Liver (tissue), 9 donors: Measurements from ENCODE around the gene PGS1. TPM values are rescaled to one million over a fixed set of nuclear protein-coding genes. Genes with fewer than 3 reads are reported as not detected.

Experiments used
- DNase-seq: peaks from one replicate; pipeline ENCODE4 v3.0.0-alpha.2; 2017; ENCODE audit warnings: low spot score
- H3K27ac ChIP-seq, 2 donors: one replicate each; pipeline ENCODE4 v1.7.0; 2013; ENCODE audit warnings: inconsistent platforms in 2 of 2, low read length in 2 of 2, control low read depth in 1 of 2, low read depth in 1 of 2, mild to moderate bottlenecking in 1 of 2
- H3K27me3 ChIP-seq, 4 donors: one replicate each; pipeline versions ENCODE4 v1.6.1 to v1.7.0; 2013; ENCODE audit warnings: low read length in 3 of 4, inconsistent platforms in 1 of 4, mild to moderate bottlenecking in 1 of 4, moderate library complexity in 1 of 4; ENCODE audit not compliant: control insufficient read depth in 4 of 4, insufficient read depth in 4 of 4
- H3K36me3 ChIP-seq, 4 donors: one replicate each; pipeline versions ENCODE4 v1.6.1 to v1.7.0; 2013; ENCODE audit warnings: low read length in 3 of 4, mild to moderate bottlenecking in 3 of 4, low read depth in 1 of 4, moderate library complexity in 1 of 4; ENCODE audit not compliant: control insufficient read depth in 4 of 4, insufficient read depth in 3 of 4
- H3K4me1 ChIP-seq, 4 donors: one replicate each; pipeline versions ENCODE4 v1.6.1 to v1.7.0; 2013; ENCODE audit warnings: low read length in 3 of 4, mild to moderate bottlenecking in 3 of 4, moderate library complexity in 1 of 4; ENCODE audit not compliant: control insufficient read depth in 4 of 4, insufficient read depth in 4 of 4
- H3K4me3 ChIP-seq, 3 donors: one replicate each; pipeline versions ENCODE4 v1.6.1 to v1.7.0; 2013; ENCODE audit warnings: low read length in 3 of 3, control low read depth in 1 of 3, low read depth in 1 of 3, mild to moderate bottlenecking in 1 of 3
- H3K9ac ChIP-seq, 2 donors: one replicate each; pipeline ENCODE4 v1.7.0; 2013; ENCODE audit warnings: low read length in 2 of 2, mild to moderate bottlenecking in 2 of 2, moderate library complexity in 2 of 2, control low read depth in 1 of 2, low read depth in 1 of 2
- H3K9me3 ChIP-seq, 4 donors: one replicate each; pipeline versions ENCODE4 v1.6.1 to v1.7.0; 2013; ENCODE audit warnings: low read length in 3 of 4; ENCODE audit not compliant: control insufficient read depth in 4 of 4
- EGR1 ChIP-seq, 2 donors: IDR thresholded peaks; 2 replicates each; pipeline ENCODE4 v1.6.1; 2016 to 2018; ENCODE audit warnings: antibody characterized with exemption in 2 of 2, low read depth in 2 of 2
- FOXA1 ChIP-seq: IDR thresholded peaks from 2 replicates; pipeline ENCODE4 v1.6.1; 2016; ENCODE audit warnings: antibody characterized with exemption
- FOXA2 ChIP-seq: IDR thresholded peaks from 2 replicates; pipeline ENCODE4 v1.6.1; 2016; ENCODE audit warnings: antibody characterized with exemption
- GABPA ChIP-seq, 2 donors: IDR thresholded peaks in 1 of 2; conservative IDR thresholded peaks in 1 of 2; 2 replicates each; pipeline ENCODE4 v1.6.1; 2016; ENCODE audit warnings: antibody characterized with exemption in 2 of 2, mild to moderate bottlenecking in 1 of 2, moderate library complexity in 1 of 2
- HNF4A ChIP-seq, 2 donors: conservative IDR thresholded peaks; 2 replicates each; pipeline ENCODE4 v1.6.1; 2016; ENCODE audit warnings: antibody characterized with exemption in 2 of 2, mild to moderate bottlenecking in 2 of 2
- HNF4G ChIP-seq: IDR thresholded peaks from 2 replicates; pipeline ENCODE4 v1.6.1; 2016; ENCODE audit warnings: antibody characterized with exemption
- JUND ChIP-seq, 2 donors: IDR thresholded peaks; 2 replicates each; pipeline ENCODE4 v1.6.1; 2016; ENCODE audit warnings: antibody characterized with exemption in 2 of 2
- NR2F2 ChIP-seq: IDR thresholded peaks from 2 replicates; pipeline ENCODE4 v1.6.1; 2016; ENCODE audit warnings: antibody characterized with exemption
- RAD21 ChIP-seq, 2 donors: IDR thresholded peaks; 2 replicates each; pipeline ENCODE4 v1.6.1; 2016; ENCODE audit warnings: antibody characterized with exemption in 2 of 2, mild to moderate bottlenecking in 2 of 2
- RXRA ChIP-seq, 2 donors: IDR thresholded peaks; 2 replicates each; pipeline ENCODE4 v1.6.1; 2017 to 2018; ENCODE audit warnings: antibody characterized with exemption in 2 of 2, mild to moderate bottlenecking in 1 of 2
- SP1 ChIP-seq: IDR thresholded peaks from 2 replicates; pipeline ENCODE4 v1.6.1; 2018; ENCODE audit warnings: antibody characterized with exemption, mild to moderate bottlenecking
- TAF1 ChIP-seq: conservative IDR thresholded peaks from 2 replicates; pipeline ENCODE4 v1.6.1; 2016; ENCODE audit warnings: antibody characterized with exemption, mild to moderate bottlenecking
- YY1 ChIP-seq: IDR thresholded peaks from 2 replicates; pipeline ENCODE4 v1.6.1; 2016; ENCODE audit warnings: antibody characterized with exemption, mild to moderate bottlenecking
- WGBS: extraction: QIAGEN DNeasy Blood & Tissue Kit; methylation state at CpG from one replicate; pipeline ENCODE4 v1.1.7; 2013; 5-methylcytosine and 5-hydroxymethylcytosine counted together
- polyA plus RNA-seq, 2 donors: library from polyadenylated mRNA; stranded (reverse) in 1 of 2; unstranded in 1 of 2; fragments of 200-250 nt in 1 of 2; fragments of >200 nt in 1 of 2; fragmentation: Nextera tagmentation in 1 of 2; extraction: Ambion mirVana in 1 of 2; gene quantifications; one replicate each; pipeline versions ENCODE4 v1.2.1 to v1.2.3, GENCODE V29; 2013 to 2015
- total RNA-seq, 2 donors: library from RNA; depleted of rRNA; stranded (reverse); fragments of >200 nt; gene quantifications; one replicate each; pipeline ENCODE4 v1.2.3, GENCODE V29; 2014
- TF ChIP-seq, protein P1 (sequence below): IDR thresholded peaks from 2 replicates; pipeline ENCODE4 v1.6.1; 2016; ENCODE audit warnings: antibody characterized with exemption
- TF ChIP-seq, protein P2 (sequence below): fragments of 150-350 bp; IDR thresholded peaks from 2 replicates; pipeline ENCODE4 v1.5.1; 2017; ENCODE audit warnings: improper control_type of control experiment, low read depth, low read length; ENCODE audit not compliant: missing input control
- TF ChIP-seq, protein P3 (sequence below): IDR thresholded peaks from 2 replicates; pipeline ENCODE4 v1.6.1; 2016; ENCODE audit warnings: antibody characterized with exemption
- TF ChIP-seq, protein P4 (sequence below): IDR thresholded peaks from 2 replicates; pipeline ENCODE4 v1.6.1; 2016; ENCODE audit warnings: antibody characterized with exemption
- TF ChIP-seq, protein P5 (sequence below): IDR thresholded peaks from 2 replicates; pipeline ENCODE4 v1.6.1; 2016; ENCODE audit warnings: antibody characterized with exemption, mild to moderate bottlenecking
- donor health status: healthy.
- donor health status: healthy.
- donor health status: healthy.
- donor health status: healthy.
- donor health status: healthy.

The PGS1 gene
- total and polyA plus RNA-seq, 4 donors, result 8.1 to 24.1 (median 12.2) TPM

DNA sequence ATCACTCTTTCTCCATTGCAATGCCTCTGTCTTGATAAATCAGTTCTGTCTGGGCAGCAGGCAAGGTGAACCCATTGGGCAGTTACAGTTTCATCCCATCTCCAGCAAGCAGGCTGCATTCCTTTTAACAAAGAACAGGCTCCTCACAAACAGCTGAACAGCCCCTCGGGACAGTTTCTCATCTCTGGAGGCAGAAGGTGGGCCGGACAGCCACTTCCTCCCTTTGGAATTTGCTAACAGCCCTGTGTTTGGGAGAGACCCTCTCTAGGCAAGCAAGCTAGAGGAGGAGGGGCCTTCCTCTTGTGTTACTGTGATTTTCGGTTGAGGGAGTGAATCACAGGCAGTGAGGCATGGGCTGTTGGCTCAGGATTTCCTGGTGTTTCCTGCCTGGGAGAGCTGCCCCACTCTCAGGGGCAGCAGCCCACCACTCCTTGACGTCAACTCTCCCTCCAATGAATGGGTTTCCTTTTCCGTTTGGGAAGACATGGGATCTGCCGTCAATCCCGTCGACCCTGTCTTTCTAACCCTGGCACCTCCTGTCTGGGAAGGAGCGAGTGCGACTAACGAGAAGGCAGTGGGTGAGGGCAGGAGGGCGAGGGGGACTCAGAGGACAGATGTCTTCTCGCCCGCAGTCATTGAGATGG lies 3.7 kb upstream of the PGS1 start:
- H3K27me3 ChIP-seq, result no peaks in the 10 kb centered on the region
- no peak for TF ChIP-seq GABPA (IDR thresholded peaks at IDR 0.05 in 1 of 2, conservative IDR thresholded peaks at IDR 0.05 in 1 of 2)
- TF ChIP-seq YY1, result no peak
- TF ChIP-seq NR2F2, result peak; percentile 23
- peak overlapping the region; percentile 56 to 71 for H3K27ac ChIP-seq
- H3K4me3 ChIP-seq, result no peak overlapping the region
- 70% methylated on average over 14 of the region's 14 CpGs for WGBS
- H3K9ac ChIP-seq, result no peak overlapping the region
- H3K36me3 ChIP-seq, result no peaks in the 10 kb centered on the region
- H3K9me3 ChIP-seq, result no peaks in the 10 kb centered on the region
- peaks cover 4 to 13% (median 8%) of the 10 kb centered on the region in 4 donors for H3K4me1 ChIP-seq
- DNase-seq, result no peak

DNA sequence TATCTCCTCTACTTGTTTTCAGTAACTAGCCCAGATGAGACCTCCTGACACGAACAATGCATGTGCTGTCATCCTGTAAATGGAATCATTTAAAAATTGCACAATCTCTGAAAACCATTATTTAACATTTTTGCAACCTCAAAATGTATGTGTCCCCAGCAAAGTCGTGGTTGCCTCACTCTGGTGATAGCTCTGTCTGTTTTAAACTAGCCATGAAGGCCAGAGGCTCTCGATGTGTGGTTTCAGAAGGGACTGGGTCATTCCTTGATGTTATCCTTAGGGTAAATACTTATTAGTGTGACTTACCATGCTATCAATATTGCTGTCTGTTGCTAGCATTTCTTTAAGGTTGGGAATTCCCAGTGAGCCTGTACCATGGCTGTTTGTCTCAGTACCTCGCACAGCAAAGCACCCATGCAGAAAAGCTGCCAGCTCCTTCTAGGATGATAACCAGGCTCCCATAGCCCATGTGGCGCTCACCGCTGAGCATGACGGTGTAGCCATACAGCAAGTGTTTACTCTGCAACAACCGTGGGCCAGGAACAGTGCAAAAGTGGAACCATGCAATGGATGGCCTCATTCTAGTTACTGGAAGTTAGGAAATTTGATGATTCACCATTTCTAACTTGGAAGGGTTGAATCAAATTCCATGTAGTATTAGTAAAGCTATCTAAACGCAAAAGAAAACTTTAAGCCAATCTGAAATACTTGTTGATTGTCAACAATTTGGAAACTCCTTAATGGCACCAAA lies 2.9 kb upstream of the PGS1 start:
- 45% methylated on average over 9 of the region's 9 CpGs for WGBS
- peaks cover 6 to 17% (median 11%) of the 10 kb centered on the region in 4 donors for H3K4me1 ChIP-seq
- no peak for DNase-seq
- peak overlapping the region; percentile 56 to 71 for H3K27ac ChIP-seq
- TF ChIP-seq HNF4A (conservative IDR thresholded peaks at IDR 0.05), result peak in 1 of 2 donors; percentile 59
- peak in 1 of 2 donors; percentile 5 for TF ChIP-seq RAD21 (IDR thresholded peaks at IDR 0.05)
- no peak for TF ChIP-seq HNF4G
- TF ChIP-seq, protein P1, sequence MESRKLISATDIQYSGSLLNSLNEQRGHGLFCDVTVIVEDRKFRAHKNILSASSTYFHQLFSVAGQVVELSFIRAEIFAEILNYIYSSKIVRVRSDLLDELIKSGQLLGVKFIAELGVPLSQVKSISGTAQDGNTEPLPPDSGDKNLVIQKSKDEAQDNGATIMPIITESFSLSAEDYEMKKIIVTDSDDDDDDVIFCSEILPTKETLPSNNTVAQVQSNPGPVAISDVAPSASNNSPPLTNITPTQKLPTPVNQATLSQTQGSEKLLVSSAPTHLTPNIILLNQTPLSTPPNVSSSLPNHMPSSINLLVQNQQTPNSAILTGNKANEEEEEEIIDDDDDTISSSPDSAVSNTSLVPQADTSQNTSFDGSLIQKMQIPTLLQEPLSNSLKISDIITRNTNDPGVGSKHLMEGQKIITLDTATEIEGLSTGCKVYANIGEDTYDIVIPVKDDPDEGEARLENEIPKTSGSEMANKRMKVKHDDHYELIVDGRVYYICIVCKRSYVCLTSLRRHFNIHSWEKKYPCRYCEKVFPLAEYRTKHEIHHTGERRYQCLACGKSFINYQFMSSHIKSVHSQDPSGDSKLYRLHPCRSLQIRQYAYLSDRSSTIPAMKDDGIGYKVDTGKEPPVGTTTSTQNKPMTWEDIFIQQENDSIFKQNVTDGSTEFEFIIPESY, result no peak
- TF ChIP-seq SP1, result peak; percentile 49
- TF ChIP-seq, protein P2, sequence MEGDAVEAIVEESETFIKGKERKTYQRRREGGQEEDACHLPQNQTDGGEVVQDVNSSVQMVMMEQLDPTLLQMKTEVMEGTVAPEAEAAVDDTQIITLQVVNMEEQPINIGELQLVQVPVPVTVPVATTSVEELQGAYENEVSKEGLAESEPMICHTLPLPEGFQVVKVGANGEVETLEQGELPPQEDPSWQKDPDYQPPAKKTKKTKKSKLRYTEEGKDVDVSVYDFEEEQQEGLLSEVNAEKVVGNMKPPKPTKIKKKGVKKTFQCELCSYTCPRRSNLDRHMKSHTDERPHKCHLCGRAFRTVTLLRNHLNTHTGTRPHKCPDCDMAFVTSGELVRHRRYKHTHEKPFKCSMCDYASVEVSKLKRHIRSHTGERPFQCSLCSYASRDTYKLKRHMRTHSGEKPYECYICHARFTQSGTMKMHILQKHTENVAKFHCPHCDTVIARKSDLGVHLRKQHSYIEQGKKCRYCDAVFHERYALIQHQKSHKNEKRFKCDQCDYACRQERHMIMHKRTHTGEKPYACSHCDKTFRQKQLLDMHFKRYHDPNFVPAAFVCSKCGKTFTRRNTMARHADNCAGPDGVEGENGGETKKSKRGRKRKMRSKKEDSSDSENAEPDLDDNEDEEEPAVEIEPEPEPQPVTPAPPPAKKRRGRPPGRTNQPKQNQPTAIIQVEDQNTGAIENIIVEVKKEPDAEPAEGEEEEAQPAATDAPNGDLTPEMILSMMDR, result no peak
- TF ChIP-seq, protein P3, sequence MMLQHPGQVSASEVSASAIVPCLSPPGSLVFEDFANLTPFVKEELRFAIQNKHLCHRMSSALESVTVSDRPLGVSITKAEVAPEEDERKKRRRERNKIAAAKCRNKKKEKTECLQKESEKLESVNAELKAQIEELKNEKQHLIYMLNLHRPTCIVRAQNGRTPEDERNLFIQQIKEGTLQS, result peak; percentile 58
- peak in 1 of 2 donors; percentile 47 for TF ChIP-seq GABPA (IDR thresholded peaks at IDR 0.05 in 1 of 2, conservative IDR thresholded peaks at IDR 0.05 in 1 of 2)
- TF ChIP-seq FOXA1, result peak; percentile 10
- peak; percentile 69 to 92 for TF ChIP-seq JUND (IDR thresholded peaks at IDR 0.05)
- peak; percentile 61 for TF ChIP-seq FOXA2
- TF ChIP-seq NR2F2, result no peak
- TF ChIP-seq RXRA (IDR thresholded peaks at IDR 0.05), result peak in 1 of 2 donors; percentile 69
- TF ChIP-seq TAF1, result no peak
- peak; percentile 71 for TF ChIP-seq YY1
- TF ChIP-seq EGR1 (IDR thresholded peaks at IDR 0.05; ENCODE audit: low read depth in 2 of 2), result no peak
- TF ChIP-seq, protein P4, sequence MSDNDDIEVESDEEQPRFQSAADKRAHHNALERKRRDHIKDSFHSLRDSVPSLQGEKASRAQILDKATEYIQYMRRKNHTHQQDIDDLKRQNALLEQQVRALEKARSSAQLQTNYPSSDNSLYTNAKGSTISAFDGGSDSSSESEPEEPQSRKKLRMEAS, result peak; percentile 64
- TF ChIP-seq, protein P5, sequence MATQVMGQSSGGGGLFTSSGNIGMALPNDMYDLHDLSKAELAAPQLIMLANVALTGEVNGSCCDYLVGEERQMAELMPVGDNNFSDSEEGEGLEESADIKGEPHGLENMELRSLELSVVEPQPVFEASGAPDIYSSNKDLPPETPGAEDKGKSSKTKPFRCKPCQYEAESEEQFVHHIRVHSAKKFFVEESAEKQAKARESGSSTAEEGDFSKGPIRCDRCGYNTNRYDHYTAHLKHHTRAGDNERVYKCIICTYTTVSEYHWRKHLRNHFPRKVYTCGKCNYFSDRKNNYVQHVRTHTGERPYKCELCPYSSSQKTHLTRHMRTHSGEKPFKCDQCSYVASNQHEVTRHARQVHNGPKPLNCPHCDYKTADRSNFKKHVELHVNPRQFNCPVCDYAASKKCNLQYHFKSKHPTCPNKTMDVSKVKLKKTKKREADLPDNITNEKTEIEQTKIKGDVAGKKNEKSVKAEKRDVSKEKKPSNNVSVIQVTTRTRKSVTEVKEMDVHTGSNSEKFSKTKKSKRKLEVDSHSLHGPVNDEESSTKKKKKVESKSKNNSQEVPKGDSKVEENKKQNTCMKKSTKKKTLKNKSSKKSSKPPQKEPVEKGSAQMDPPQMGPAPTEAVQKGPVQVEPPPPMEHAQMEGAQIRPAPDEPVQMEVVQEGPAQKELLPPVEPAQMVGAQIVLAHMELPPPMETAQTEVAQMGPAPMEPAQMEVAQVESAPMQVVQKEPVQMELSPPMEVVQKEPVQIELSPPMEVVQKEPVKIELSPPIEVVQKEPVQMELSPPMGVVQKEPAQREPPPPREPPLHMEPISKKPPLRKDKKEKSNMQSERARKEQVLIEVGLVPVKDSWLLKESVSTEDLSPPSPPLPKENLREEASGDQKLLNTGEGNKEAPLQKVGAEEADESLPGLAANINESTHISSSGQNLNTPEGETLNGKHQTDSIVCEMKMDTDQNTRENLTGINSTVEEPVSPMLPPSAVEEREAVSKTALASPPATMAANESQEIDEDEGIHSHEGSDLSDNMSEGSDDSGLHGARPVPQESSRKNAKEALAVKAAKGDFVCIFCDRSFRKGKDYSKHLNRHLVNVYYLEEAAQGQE, result no peak
- H3K27me3 ChIP-seq, result no peaks in the 10 kb centered on the region
- H3K4me3 ChIP-seq, result no peak overlapping the region
- H3K36me3 ChIP-seq, result no peaks in the 10 kb centered on the region
- H3K9me3 ChIP-seq, result no peaks in the 10 kb centered on the region
- no peak overlapping the region for H3K9ac ChIP-seq
